OCI-LY1 (cell line): ENCODE results near the gene SV2C.

Experiments
- CTCF ChIP-seq: fragments of 200-600 bp; sonication (generic), shearing (Covaris generic); IDR thresholded peaks from 2 replicates; pipeline ENCODE4 v1.5.1; 2017; ENCODE audit warnings: mild to moderate bottlenecking, antibody characterized with exemption, low read length, moderate library complexity, mixed read lengths
- EZH2 ChIP-seq: fragments of 200-600 bp; sonication (generic), shearing (Covaris generic); IDR thresholded peaks from 2 replicates; pipeline ENCODE4 v1.8.0; 2017; ENCODE audit warnings: borderline replicate concordance, mixed run types, mild to moderate bottlenecking, antibody characterized with exemption, low read length, moderate library complexity, mixed read lengths

GRCh38 chr5:76310208-76310607 is 227.0 kb downstream of the SV2C start:
- TF ChIP-seq CTCF (no peak), EZH2 (no peak)
